Trophoblast cell (in vitro differentiated cells and primary cell): Measurements from ENCODE around the gene CDH15.

Source experiments
- DNase-seq, 2 donors: peaks; one replicate each; pipeline ENCODE4 v3.0.0-alpha.2; 2016
- H2AFZ ChIP-seq: 2 replicates; pipeline ENCODE4 v1.6.1; 2013; ENCODE audit warnings: low read length, moderate library complexity, mild to moderate bottlenecking; ENCODE audit not compliant: insufficient read depth, poor library complexity
- H2AK5ac ChIP-seq: 2 replicates; pipeline ENCODE4 v1.6.1; 2013; ENCODE audit warnings: mild to moderate bottlenecking, low read length
- H2BK120ac ChIP-seq: 2 replicates; pipeline ENCODE4 v1.6.1; 2013; ENCODE audit warnings: low read length, mild to moderate bottlenecking, moderate library complexity; ENCODE audit not compliant: insufficient read depth, poor library complexity
- H2BK12ac ChIP-seq: 2 replicates; pipeline ENCODE4 v1.6.1; 2013; ENCODE audit warnings: mild to moderate bottlenecking, low read length, moderate library complexity
- H2BK5ac ChIP-seq: 2 replicates; pipeline ENCODE4 v1.6.1; 2013; ENCODE audit warnings: low read length, low read depth, moderate library complexity, mild to moderate bottlenecking; ENCODE audit not compliant: poor library complexity
- H3K14ac ChIP-seq: 2 replicates; pipeline ENCODE4 v1.6.1; 2013; ENCODE audit warnings: mild to moderate bottlenecking, low read length
- H3K18ac ChIP-seq: 2 replicates; pipeline ENCODE4 v1.6.1; 2013; ENCODE audit warnings: mild to moderate bottlenecking, low read length
- H3K23ac ChIP-seq: 2 replicates; pipeline ENCODE4 v1.6.1; 2013; ENCODE audit warnings: low read length
- H3K27ac ChIP-seq: 2 replicates; pipeline ENCODE4 v1.5.1; 2013; ENCODE audit warnings: low read depth, mild to moderate bottlenecking, inconsistent platforms, low read length, moderate library complexity
- H3K27me3 ChIP-seq: 2 replicates; pipeline ENCODE4 v1.6.1; 2013; ENCODE audit warnings: inconsistent platforms, mild to moderate bottlenecking, low read length, moderate library complexity; ENCODE audit not compliant: insufficient read depth
- H3K36me3 ChIP-seq, 2 experiments: 1 replicate in 1 of 2; 2 replicates in 1 of 2; pipeline ENCODE4 v1.6.1; 2013; ENCODE audit warnings: low read length in 2 of 2, mild to moderate bottlenecking in 2 of 2, moderate library complexity in 1 of 2; ENCODE audit not compliant: insufficient read depth in 2 of 2, control insufficient read depth in 1 of 2
- H3K4ac ChIP-seq: 2 replicates; pipeline ENCODE4 v1.6.1; 2013; ENCODE audit warnings: low read depth, mild to moderate bottlenecking, low read length, moderate library complexity
- H3K4me1 ChIP-seq, 2 experiments: 1 replicate in 1 of 2; 2 replicates in 1 of 2; pipeline ENCODE4 v1.6.1; 2013; ENCODE audit warnings: low read length in 2 of 2, mild to moderate bottlenecking in 2 of 2, moderate library complexity in 1 of 2; ENCODE audit not compliant: insufficient read depth in 2 of 2, control insufficient read depth in 1 of 2
- H3K4me2 ChIP-seq: 2 replicates; pipeline ENCODE4 v1.6.1; 2013; ENCODE audit warnings: inconsistent platforms, mild to moderate bottlenecking, low read length, moderate library complexity
- H3K4me3 ChIP-seq: 2 replicates; pipeline ENCODE4 v1.5.1; 2013; ENCODE audit warnings: mild to moderate bottlenecking, low read depth, low read length, inconsistent platforms
- H3K79me1 ChIP-seq: one replicate; pipeline ENCODE4 v1.6.1; 2013; ENCODE audit warnings: low read length
- H3K79me2 ChIP-seq: 2 replicates; pipeline ENCODE4 v1.6.1; 2013; ENCODE audit warnings: low read length, mild to moderate bottlenecking; ENCODE audit not compliant: control insufficient read depth, insufficient read depth, poor library complexity
- H3K9ac ChIP-seq: 2 replicates; pipeline ENCODE4 v1.6.1; 2013; ENCODE audit warnings: mild to moderate bottlenecking, low read length
- H3K9me3 ChIP-seq: 2 replicates; pipeline ENCODE4 v1.6.1; 2013; ENCODE audit warnings: low read depth, mild to moderate bottlenecking, control low read depth, inconsistent platforms, low read length; ENCODE audit not compliant: insufficient read depth
- H4K12ac ChIP-seq: 2 replicates; pipeline ENCODE4 v1.6.1; 2013; ENCODE audit warnings: low read depth, mild to moderate bottlenecking, low read length, moderate library complexity
- H4K8ac ChIP-seq: 2 replicates; pipeline ENCODE4 v1.6.1; 2013; ENCODE audit warnings: low read depth, mild to moderate bottlenecking, low read length, moderate library complexity
- H4K91ac ChIP-seq: one replicate; pipeline ENCODE4 v1.6.1; 2013; ENCODE audit warnings: low read depth, mild to moderate bottlenecking, low read length, moderate library complexity
- WGBS: extraction: QIAGEN DNeasy Blood & Tissue Kit; methylation state at CpG from one replicate; pipeline ENCODE4 v1.1.7; 2013; ENCODE audit warnings: missing lambda C conversion rate; ENCODE audit not compliant: insufficient read length, insufficient coverage; ENCODE audit errors: extremely low coverage; 5-methylcytosine and 5-hydroxymethylcytosine counted together

Gene CDH15

DNA sequence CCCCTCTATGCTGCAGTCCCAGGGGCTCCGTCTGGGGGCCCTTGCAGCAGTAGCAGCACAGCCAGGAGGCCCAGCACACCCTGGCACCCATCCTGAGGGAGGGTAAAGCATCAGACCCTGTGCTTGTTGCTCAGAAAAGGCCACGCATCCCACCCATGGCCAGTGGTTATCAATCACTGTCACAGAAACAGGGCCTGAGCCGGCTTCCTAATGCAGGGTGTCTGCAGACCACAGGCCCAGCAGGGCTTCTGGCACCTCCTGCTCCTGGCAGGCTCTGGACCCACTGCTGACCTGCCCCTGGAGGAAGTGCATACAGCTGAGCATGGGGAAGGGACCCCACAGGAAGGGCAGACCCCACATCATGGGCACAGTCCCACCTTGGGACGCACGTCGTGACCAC lies 26.9 kb upstream of the CDH15 start:
- Histone ChIP-seq H3K4me2 (no peak overlapping the region), H3K27me3 (no peaks in the 10 kb centered on the region), H4K8ac (no peak overlapping the region), H4K12ac (no peak overlapping the region), H3K36me3 (peaks cover 43 to 60% of the 10 kb centered on the region in 2 experiments), H3K4me3 (no peak overlapping the region), H3K27ac (no peak overlapping the region), H3K4me1 (no peaks in the 10 kb centered on the region), H3K79me2 (no peaks in the 10 kb centered on the region), H2AK5ac (no peak overlapping the region), H3K9me3 (peaks cover 2% of the 10 kb centered on the region), H3K18ac (no peak overlapping the region), H3K4ac (no peak overlapping the region), H2BK120ac (no peak overlapping the region), H3K14ac (no peak overlapping the region), H2BK12ac (no peak overlapping the region), H2AFZ (no peak overlapping the region), H3K9ac (no peak overlapping the region), H2BK5ac (no peak overlapping the region), H3K23ac (no peak overlapping the region), H3K79me1 (no peaks in the 10 kb centered on the region), H4K91ac (no peak overlapping the region)
- WGBS: no CpG with 5 or more reads among the region's 6 CpGs
- no peak for DNase-seq

DNA sequence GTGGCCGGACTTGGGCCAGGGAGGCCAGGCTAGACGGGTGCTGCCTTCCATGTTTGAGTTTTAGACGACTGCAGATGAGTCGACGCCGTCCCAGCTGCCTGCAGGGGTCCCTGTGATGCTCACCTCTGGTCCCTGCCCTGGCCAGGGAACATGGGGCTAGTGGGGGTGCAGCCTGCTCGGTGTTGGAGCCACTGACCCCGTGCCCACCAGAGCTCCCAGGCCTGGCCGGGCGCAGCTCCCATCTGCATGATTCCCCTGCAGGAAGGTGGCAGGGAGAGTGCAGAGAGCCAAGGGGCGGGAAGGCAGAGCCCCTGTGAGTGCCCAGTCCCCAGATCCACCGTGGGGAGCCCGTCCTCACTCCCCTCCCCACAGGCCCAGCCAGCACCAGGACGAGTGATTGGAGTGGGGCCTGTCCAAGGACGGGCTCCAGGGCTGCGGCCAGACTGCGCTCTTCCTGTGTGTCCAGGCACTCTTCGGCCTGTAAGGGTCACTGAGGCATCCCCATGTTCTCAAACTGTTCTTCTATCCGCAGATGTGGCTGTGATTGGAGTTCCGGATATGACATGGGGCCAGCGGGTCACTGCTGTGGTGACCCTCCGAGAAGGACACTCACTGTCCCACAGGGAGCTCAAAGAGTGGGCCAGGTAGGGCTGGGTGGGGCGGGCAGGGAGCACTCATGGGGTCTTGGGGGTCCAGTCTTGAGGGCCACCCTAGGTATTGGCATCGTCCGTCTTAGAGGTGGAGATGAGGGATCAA lies 26.0 kb upstream of the CDH15 start:
- Histone ChIP-seq H2BK120ac (no peak overlapping the region), H3K9ac (no peak overlapping the region), H3K27me3 (no peaks in the 10 kb centered on the region), H3K79me1 (no peaks in the 10 kb centered on the region), H4K12ac (no peak overlapping the region), H3K23ac (no peak overlapping the region), H3K79me2 (no peaks in the 10 kb centered on the region), H3K27ac (no peak overlapping the region), H2BK5ac (no peak overlapping the region), H4K91ac (no peak overlapping the region), H3K4me2 (no peak overlapping the region), H4K8ac (no peak overlapping the region), H2AFZ (no peak overlapping the region), H3K4ac (no peak overlapping the region), H3K4me1 (no peaks in the 10 kb centered on the region), H3K36me3 (peaks cover 39 to 56% of the 10 kb centered on the region in 2 experiments), H3K9me3 (peaks cover 2% of the 10 kb centered on the region), H2BK12ac (no peak overlapping the region), H3K14ac (no peak overlapping the region), H3K18ac (no peak overlapping the region), H3K4me3 (no peak overlapping the region), H2AK5ac (no peak overlapping the region)
- no CpG with 5 or more reads among the region's 25 CpGs for WGBS
- DNase-seq: no peak

DNA sequence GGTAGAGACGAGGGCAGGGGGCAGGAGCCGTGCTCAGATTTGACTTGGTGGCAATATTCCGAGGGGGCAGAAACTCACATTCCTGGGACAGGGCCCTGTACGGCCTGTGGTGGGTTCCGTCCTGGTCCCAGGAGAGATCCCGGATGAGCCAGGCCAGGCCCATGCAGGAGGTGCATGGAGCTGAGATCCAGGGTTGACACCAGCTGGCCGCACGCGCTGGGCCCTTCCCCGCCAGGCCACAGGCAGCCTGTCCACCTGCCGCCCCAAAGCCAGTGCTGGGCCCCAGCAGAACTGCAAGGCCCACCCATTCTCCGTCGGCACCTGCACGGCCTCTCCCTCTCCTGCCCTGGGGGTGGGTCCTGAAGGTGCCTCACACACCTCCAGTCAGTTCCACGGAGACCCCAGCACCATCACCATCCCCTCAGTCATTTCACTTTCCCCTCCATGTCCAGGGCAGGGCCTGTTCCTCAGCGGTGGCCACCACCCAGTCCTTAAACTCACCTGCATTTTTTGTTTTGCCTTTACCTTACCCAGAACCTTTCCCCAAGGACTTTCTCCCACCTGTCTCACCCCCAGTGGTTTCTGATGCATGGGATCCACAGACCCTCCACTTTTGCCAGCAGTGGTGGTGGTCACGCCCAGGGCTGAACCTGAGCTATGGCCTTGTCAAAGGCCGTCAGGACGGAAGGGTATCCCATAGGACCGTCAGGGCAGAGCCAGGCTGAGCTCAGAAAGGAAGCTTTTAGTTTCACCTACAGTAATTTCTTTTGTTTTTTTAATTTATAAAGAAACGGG lies 25.1 kb upstream of the CDH15 start:
- no peak overlapping the region for H3K23ac ChIP-seq
- H2BK5ac ChIP-seq: no peak overlapping the region
- H4K12ac ChIP-seq: no peak overlapping the region
- H3K4me2 ChIP-seq: no peak overlapping the region
- no peak overlapping the region for H3K9ac ChIP-seq
- no peak overlapping the region for H3K27ac ChIP-seq
- no peak overlapping the region for H2BK12ac ChIP-seq
- H3K4me3 ChIP-seq: no peak overlapping the region
- no peak overlapping the region for H2AFZ ChIP-seq
- WGBS: no CpG with 5 or more reads among the region's 21 CpGs
- H3K4ac ChIP-seq: no peak overlapping the region
- H2BK120ac ChIP-seq: no peak overlapping the region
- H3K18ac ChIP-seq: no peak overlapping the region
- H3K79me2 ChIP-seq: no peaks in the 10 kb centered on the region
- no peaks in the 10 kb centered on the region for H3K4me1 ChIP-seq
- no peak overlapping the region for H3K14ac ChIP-seq
- no peak overlapping the region for H4K91ac ChIP-seq
- peaks cover 35 to 54% of the 10 kb centered on the region in 2 experiments for H3K36me3 ChIP-seq
- DNase-seq: no peak
- no peak overlapping the region for H4K8ac ChIP-seq
- H2AK5ac ChIP-seq: no peak overlapping the region
- H3K9me3 ChIP-seq: peaks cover 2% of the 10 kb centered on the region
- no peaks in the 10 kb centered on the region for H3K27me3 ChIP-seq
- no peaks in the 10 kb centered on the region for H3K79me1 ChIP-seq

DNA sequence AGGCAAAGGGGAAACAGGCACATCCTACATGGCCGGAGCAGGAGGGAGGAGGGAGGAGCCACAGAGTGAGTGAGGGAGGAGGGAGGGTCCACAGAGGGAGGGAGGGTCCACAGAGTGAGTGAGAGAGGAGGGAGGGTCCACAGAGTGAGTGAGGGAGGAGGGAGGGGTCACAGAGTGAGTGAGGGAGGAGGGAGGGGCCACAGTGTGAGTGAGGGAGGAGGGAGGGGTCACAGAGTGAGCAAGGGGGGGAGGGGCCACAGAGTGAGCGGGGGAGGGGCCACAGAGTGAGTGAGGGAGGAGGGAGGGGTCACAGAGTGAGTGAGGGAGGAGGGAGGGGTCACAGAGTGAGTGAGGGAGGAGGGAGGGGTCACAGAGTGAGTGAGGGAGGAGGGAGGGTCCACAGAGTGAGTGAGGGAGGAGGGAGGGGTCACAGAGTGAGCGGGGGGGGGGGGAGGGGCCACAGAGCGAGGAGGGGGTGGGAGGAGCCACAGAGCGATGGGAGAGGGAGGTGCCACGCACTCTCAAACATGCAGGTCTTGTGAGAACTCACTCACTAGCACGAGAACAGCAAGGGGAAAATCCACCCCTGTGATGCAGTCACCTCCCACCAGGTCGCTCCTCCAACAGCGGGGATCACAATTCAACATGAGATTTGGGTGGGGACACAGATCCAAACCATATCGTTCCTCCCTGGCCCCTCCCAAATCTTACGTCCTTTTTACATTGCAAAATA lies 24.3 kb upstream of the CDH15 start:
- no peak overlapping the region for H4K91ac ChIP-seq
- H3K4me1 ChIP-seq: no peaks in the 10 kb centered on the region
- H2BK120ac ChIP-seq: no peak overlapping the region
- no CpG with 5 or more reads among the region's 11 CpGs for WGBS
- no peak overlapping the region for H3K23ac ChIP-seq
- no peak overlapping the region for H3K4me3 ChIP-seq
- no peaks in the 10 kb centered on the region for H3K27me3 ChIP-seq
- no peak overlapping the region for H3K14ac ChIP-seq
- no peak overlapping the region for H4K12ac ChIP-seq
- H2AK5ac ChIP-seq: no peak overlapping the region
- no peak overlapping the region for H3K18ac ChIP-seq
- no peak overlapping the region for H4K8ac ChIP-seq
- H3K79me2 ChIP-seq: no peaks in the 10 kb centered on the region
- no peaks in the 10 kb centered on the region for H3K79me1 ChIP-seq
- no peak overlapping the region for H2BK12ac ChIP-seq
- H3K27ac ChIP-seq: no peak overlapping the region
- DNase-seq: no peak
- H2AFZ ChIP-seq: no peak overlapping the region
- H3K4me2 ChIP-seq: no peak overlapping the region
- no peak overlapping the region for H3K4ac ChIP-seq
- H3K9ac ChIP-seq: no peak overlapping the region
- no peak overlapping the region for H2BK5ac ChIP-seq
- peaks cover 2% of the 10 kb centered on the region for H3K9me3 ChIP-seq
- peaks cover 28 to 49% of the 10 kb centered on the region in 2 experiments for H3K36me3 ChIP-seq
